HepG2 (cell line): Measurements from ENCODE around the gene VDR. TPM values are rescaled to one million over a fixed set of nuclear protein-coding genes. Genes with fewer than 3 reads are reported as not detected.
A peak's percentile ranks its signal among the peaks of the same experiment; 100 is the strongest.

ENCODE experiments used
- CCDC6 ChIP-seq: sonication (generic); formaldehyde crosslinking; IDR thresholded peaks from 2 replicates; pipeline ENCODE4 v1.8.1; 2022; ENCODE audit warnings: mild to moderate bottlenecking, missing genetic modification reagents, moderate library complexity
- ELF3 ChIP-seq: IDR thresholded peaks from 2 replicates; pipeline ENCODE4 v1.6.1; 2016; ENCODE audit warnings: missing genetic modification reagents, missing compliant biosample characterization
- KDM2A ChIP-seq: sonication (generic); formaldehyde crosslinking; IDR thresholded peaks from 2 replicates; pipeline ENCODE4 v1.4.0; 2020; ENCODE audit warnings: low read depth, missing genetic modification reagents, borderline replicate concordance
- KDM5B ChIP-seq: sonication (generic); formaldehyde crosslinking; IDR thresholded peaks from 2 replicates; pipeline ENCODE4 v1.4.0; 2020; ENCODE audit warnings: missing genetic modification reagents, mild to moderate bottlenecking, borderline replicate concordance
- MEIS1 ChIP-seq: sonication (generic); formaldehyde crosslinking; IDR thresholded peaks from 2 replicates; pipeline ENCODE4 v1.9.0; 2021; ENCODE audit warnings: mild to moderate bottlenecking, missing genetic modification reagents, moderate library complexity, borderline replicate concordance
- PHB2 ChIP-seq: fragments of 450-650 bp; IDR thresholded peaks from 2 replicates; pipeline ENCODE4 v1.6.1; 2018; ENCODE audit not compliant: partially characterized antibody
- PHF20 ChIP-seq: sonication (generic); formaldehyde crosslinking; IDR thresholded peaks from 2 replicates; pipeline ENCODE4 v1.5.0; 2020; ENCODE audit warnings: mild to moderate bottlenecking, missing genetic modification reagents
- RAD21 ChIP-seq: fragments of 450-650 bp; formaldehyde crosslinking; IDR thresholded peaks from 2 replicates; pipeline ENCODE4 v1.5.0; 2020; ENCODE audit warnings: mild to moderate bottlenecking
- SIN3A ChIP-seq: IDR thresholded peaks from 2 replicates; pipeline ENCODE4 v1.6.1; 2011; ENCODE audit warnings: low read depth, mild to moderate bottlenecking, control low read depth, low read length, borderline replicate concordance
- SRSF4 ChIP-seq: fragments of 200-400 bp; formaldehyde crosslinking; IDR thresholded peaks from one replicate; pipeline ENCODE4 v1.6.1; 2018; ENCODE audit warnings: mild to moderate bottlenecking, low read depth, low read length, moderate library complexity; ENCODE audit not compliant: poor library complexity, severe bottlenecking
- ZNF274 ChIP-seq: sonication (generic); formaldehyde crosslinking; IDR thresholded peaks from 2 replicates; pipeline ENCODE4 v1.5.1; 2020; ENCODE audit warnings: mild to moderate bottlenecking, missing genetic modification reagents
- ZNF570 ChIP-seq: sonication (generic); formaldehyde crosslinking; IDR thresholded peaks from 2 replicates; pipeline ENCODE4 v1.4.0; 2020; ENCODE audit warnings: mild to moderate bottlenecking, missing genetic modification reagents, borderline replicate concordance
- ZNF737 ChIP-seq: sonication (generic); formaldehyde crosslinking; IDR thresholded peaks from 2 replicates; pipeline ENCODE4 v1.5.0; 2020; ENCODE audit warnings: missing genetic modification reagents, mild to moderate bottlenecking, borderline replicate concordance
- polyA plus RNA-seq, 8 experiments: library from polyadenylated mRNA; depleted of rRNA in 3 of 8; stranded (reverse) in 7 of 8; unstranded in 1 of 8; fragments of >200 nt; fragmentation: Illumina TruSeq in 4 of 8; extraction: Trizol in 4 of 8; gene quantifications; 2 replicates each; pipeline versions ENCODE4 v1.2.1 to v1.2.3, GENCODE V29; 2011 to 2016; ENCODE audit warnings: low read depth in 4 of 8, missing spikeins in 1 of 8, mixed read lengths in 1 of 8; ENCODE audit not compliant: insufficient read depth in 1 of 8
- total RNA-seq, 5 experiments: library from RNA; depleted of rRNA; stranded (reverse); fragments of >200 nt; fragmentation: Illumina TruSeq; extraction: Trizol; gene quantifications; 2 replicates each; pipeline ENCODE4 v1.2.3, GENCODE V29; 2016; ENCODE audit warnings: low read depth in 1 of 5
- TF ChIP-seq, protein P1 (sequence below): sonication (generic); formaldehyde crosslinking; IDR thresholded peaks from 2 replicates; pipeline ENCODE4 v1.4.0; 2020; ENCODE audit warnings: mild to moderate bottlenecking, missing genetic modification reagents, borderline replicate concordance
- TF ChIP-seq, protein P2 (sequence below): sonication (generic); formaldehyde crosslinking; IDR thresholded peaks from 2 replicates; pipeline ENCODE4 v1.4.0; 2020; ENCODE audit warnings: missing genetic modification reagents
- TF ChIP-seq, protein P3 (sequence below): IDR thresholded peaks from 2 replicates; pipeline ENCODE4 v1.6.1; 2016; ENCODE audit warnings: low read depth, control low read depth
- TF ChIP-seq, protein P4 (sequence below): sonication (generic); formaldehyde crosslinking; IDR thresholded peaks from 2 replicates; pipeline ENCODE4 v1.9.0; 2021; ENCODE audit warnings: missing genetic modification reagents, mild to moderate bottlenecking, borderline replicate concordance

Gene VDR
- total and polyA plus RNA-seq, 2 of the 13 experiments (the other 11 are each of a cell fraction or from before 2014, with no cell fraction given), result 0.08 to 0.33 TPM

DNA sequence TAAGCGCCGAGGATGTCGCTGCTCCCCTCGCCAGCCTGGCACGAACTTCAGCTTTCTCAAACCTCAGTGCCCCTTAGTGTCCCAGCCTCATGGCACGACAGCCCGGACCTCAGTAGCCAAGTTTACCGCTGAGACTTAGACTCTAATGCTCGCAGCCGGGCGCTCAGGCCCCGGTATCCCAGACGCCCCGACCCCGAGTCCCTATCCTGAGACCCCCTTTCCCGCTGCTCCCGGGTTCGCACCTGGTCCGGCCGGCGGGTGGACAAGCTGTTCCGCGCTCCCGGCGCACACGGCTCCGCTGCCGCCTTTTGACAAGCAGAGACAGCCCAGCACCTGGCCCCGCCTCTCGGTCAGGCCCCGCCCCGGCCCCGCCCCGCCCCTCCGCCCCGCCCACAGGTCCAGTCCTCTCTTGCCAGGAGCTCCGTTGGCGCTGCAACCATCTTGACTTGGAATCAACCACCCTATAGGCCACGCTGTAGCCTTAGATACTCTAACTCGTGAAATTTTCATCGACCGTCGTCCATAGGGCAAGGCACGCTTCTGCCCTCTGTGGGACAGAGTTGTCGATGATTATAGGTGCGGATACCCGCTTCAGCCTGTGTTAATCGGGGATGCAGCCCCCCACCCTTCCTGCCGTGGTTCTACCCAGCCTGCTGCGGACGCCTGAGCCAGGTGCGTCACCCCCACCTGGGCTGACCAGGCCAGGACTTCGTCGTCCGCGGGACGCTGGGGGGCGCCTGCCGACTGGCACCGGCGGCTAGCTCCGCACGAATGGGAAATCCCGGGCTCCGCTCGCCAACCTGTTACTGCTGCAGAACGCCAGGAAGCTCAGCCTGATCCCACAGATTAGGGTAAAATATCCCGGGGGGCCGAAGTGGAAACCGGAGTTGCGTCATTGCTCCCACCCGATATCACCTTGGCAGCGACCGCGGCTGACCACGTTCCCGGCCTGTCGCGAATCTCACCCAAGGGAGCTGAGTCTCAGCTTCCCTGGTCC is at the start of gene VDR (continued):
- TF ChIP-seq ZNF274 (CRISPR knock-in tag), result no peak
- TF ChIP-seq KDM5B (CRISPR knock-in tag), result peak; percentile 34; the same call in 1 of the 2 replicates
- no peak for TF ChIP-seq CCDC6 (CRISPR knock-in tag)
- TF ChIP-seq PHF20, result no peak
- TF ChIP-seq, protein P1, sequence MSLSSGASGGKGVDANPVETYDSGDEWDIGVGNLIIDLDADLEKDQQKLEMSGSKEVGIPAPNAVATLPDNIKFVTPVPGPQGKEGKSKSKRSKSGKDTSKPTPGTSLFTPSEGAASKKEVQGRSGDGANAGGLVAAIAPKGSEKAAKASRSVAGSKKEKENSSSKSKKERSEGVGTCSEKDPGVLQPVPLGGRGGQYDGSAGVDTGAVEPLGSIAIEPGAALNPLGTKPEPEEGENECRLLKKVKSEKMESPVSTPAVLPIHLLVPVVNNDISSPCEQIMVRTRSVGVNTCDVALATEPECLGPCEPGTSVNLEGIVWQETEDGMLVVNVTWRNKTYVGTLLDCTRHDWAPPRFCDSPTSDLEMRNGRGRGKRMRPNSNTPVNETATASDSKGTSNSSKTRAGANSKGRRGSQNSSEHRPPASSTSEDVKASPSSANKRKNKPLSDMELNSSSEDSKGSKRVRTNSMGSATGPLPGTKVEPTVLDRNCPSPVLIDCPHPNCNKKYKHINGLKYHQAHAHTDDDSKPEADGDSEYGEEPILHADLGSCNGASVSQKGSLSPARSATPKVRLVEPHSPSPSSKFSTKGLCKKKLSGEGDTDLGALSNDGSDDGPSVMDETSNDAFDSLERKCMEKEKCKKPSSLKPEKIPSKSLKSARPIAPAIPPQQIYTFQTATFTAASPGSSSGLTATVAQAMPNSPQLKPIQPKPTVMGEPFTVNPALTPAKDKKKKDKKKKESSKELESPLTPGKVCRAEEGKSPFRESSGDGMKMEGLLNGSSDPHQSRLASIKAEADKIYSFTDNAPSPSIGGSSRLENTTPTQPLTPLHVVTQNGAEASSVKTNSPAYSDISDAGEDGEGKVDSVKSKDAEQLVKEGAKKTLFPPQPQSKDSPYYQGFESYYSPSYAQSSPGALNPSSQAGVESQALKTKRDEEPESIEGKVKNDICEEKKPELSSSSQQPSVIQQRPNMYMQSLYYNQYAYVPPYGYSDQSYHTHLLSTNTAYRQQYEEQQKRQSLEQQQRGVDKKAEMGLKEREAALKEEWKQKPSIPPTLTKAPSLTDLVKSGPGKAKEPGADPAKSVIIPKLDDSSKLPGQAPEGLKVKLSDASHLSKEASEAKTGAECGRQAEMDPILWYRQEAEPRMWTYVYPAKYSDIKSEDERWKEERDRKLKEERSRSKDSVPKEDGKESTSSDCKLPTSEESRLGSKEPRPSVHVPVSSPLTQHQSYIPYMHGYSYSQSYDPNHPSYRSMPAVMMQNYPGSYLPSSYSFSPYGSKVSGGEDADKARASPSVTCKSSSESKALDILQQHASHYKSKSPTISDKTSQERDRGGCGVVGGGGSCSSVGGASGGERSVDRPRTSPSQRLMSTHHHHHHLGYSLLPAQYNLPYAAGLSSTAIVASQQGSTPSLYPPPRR (CRISPR knock-in tag), result no peak
- TF ChIP-seq ELF3 (CRISPR knock-in tag), result no peak
- TF ChIP-seq, protein P2, sequence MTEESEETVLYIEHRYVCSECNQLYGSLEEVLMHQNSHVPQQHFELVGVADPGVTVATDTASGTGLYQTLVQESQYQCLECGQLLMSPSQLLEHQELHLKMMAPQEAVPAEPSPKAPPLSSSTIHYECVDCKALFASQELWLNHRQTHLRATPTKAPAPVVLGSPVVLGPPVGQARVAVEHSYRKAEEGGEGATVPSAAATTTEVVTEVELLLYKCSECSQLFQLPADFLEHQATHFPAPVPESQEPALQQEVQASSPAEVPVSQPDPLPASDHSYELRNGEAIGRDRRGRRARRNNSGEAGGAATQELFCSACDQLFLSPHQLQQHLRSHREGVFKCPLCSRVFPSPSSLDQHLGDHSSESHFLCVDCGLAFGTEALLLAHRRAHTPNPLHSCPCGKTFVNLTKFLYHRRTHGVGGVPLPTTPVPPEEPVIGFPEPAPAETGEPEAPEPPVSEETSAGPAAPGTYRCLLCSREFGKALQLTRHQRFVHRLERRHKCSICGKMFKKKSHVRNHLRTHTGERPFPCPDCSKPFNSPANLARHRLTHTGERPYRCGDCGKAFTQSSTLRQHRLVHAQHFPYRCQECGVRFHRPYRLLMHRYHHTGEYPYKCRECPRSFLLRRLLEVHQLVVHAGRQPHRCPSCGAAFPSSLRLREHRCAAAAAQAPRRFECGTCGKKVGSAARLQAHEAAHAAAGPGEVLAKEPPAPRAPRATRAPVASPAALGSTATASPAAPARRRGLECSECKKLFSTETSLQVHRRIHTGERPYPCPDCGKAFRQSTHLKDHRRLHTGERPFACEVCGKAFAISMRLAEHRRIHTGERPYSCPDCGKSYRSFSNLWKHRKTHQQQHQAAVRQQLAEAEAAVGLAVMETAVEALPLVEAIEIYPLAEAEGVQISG, result 0 out of 2 replicates have a peak, but pooled peaks have one; percentile 17
- TF ChIP-seq PHB2, result no peak
- TF ChIP-seq RAD21 (CRISPR knock-in tag), result peak; percentile 70
- TF ChIP-seq ZNF737 (CRISPR knock-in tag), result no peak
- no peak for TF ChIP-seq SRSF4
- TF ChIP-seq, protein P3, sequence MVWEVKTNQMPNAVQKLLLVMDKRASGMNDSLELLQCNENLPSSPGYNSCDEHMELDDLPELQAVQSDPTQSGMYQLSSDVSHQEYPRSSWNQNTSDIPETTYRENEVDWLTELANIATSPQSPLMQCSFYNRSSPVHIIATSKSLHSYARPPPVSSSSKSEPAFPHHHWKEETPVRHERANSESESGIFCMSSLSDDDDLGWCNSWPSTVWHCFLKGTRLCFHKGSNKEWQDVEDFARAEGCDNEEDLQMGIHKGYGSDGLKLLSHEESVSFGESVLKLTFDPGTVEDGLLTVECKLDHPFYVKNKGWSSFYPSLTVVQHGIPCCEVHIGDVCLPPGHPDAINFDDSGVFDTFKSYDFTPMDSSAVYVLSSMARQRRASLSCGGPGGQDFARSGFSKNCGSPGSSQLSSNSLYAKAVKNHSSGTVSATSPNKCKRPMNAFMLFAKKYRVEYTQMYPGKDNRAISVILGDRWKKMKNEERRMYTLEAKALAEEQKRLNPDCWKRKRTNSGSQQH (CRISPR knock-in tag), result no peak
- TF ChIP-seq, protein P4, sequence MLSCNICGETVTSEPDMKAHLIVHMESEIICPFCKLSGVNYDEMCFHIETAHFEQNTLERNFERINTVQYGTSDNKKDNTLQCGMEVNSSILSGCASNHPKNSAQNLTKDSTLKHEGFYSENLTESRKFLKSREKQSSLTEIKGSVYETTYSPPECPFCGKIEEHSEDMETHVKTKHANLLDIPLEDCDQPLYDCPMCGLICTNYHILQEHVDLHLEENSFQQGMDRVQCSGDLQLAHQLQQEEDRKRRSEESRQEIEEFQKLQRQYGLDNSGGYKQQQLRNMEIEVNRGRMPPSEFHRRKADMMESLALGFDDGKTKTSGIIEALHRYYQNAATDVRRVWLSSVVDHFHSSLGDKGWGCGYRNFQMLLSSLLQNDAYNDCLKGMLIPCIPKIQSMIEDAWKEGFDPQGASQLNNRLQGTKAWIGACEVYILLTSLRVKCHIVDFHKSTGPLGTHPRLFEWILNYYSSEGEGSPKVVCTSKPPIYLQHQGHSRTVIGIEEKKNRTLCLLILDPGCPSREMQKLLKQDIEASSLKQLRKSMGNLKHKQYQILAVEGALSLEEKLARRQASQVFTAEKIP (CRISPR knock-in tag), result no peak
- no peak for TF ChIP-seq ZNF570 (CRISPR knock-in tag)
- no peak for TF ChIP-seq MEIS1 (CRISPR knock-in tag)
- TF ChIP-seq SIN3A, result no peak
- TF ChIP-seq KDM2A, result peak; percentile 28; the same call in 1 of the 2 replicates
